ENCODE results near the gene LMBRD2. TPM values are rescaled to one million over a fixed set of nuclear protein-coding genes. Genes with fewer than 3 reads are reported as not detected.

LMBRD2 gene
- total and polyA plus RNA-seq, 2 of the 8 experiments (the other 6 are each of a cell fraction or from before 2014, with no cell fraction given): 1.1 to 4.1 TPM

DNA sequence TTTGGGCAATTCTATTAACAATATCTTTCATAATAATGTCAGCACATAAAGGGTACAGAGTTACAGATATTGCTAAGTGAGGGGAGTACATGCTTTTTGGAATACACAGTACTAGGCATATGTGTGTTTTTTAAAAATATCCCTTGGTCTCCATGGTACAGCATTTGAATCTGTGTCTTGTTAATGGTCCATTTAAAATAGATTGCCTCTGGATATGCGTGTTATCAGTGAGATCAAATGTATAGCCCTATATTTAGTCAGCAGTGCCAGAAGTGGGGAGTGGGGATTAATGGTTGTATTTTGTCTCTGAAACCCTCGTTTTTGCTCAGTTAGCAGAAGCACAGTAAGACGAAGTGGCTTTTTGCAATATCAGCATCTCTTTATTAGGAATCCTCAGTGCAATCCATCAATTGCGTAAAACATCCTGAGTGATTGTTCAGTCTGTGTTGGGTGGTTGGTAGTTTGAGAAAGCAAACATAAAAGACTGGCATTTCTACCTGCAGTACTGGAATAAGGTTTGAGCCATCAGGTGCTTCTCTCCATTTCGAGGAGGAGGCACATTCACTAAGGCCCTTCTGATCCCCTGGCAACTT lies 19.2 kb upstream of the LMBRD2 start (continued):
- TF ChIP-seq, protein P1, sequence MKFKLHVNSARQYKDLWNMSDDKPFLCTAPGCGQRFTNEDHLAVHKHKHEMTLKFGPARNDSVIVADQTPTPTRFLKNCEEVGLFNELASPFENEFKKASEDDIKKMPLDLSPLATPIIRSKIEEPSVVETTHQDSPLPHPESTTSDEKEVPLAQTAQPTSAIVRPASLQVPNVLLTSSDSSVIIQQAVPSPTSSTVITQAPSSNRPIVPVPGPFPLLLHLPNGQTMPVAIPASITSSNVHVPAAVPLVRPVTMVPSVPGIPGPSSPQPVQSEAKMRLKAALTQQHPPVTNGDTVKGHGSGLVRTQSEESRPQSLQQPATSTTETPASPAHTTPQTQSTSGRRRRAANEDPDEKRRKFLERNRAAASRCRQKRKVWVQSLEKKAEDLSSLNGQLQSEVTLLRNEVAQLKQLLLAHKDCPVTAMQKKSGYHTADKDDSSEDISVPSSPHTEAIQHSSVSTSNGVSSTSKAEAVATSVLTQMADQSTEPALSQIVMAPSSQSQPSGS (IDR thresholded peaks at IDR 0.05; ENCODE audit: low read length): no peak
- TF ChIP-seq ZNF274 (IDR thresholded peaks at IDR 0.05; ENCODE audit: borderline replicate concordance, extremely low read depth, low read length) (no peak), KDM4A (IDR thresholded peaks at IDR 0.05; ENCODE audit: low read depth, low read length, severe bottlenecking) (no peak), SIRT6 (IDR thresholded peaks at IDR 0.05; ENCODE audit: low read length) (no peak), KDM1A (IDR thresholded peaks at IDR 0.05; ENCODE audit: borderline replicate concordance, low read length) (no peak), JUN (IDR thresholded peaks at IDR 0.05; ENCODE audit: low read depth, low read length) (no peak), CHD1 (IDR thresholded peaks at IDR 0.05; ENCODE audit: low read depth, low read length) (no peak), BACH1 (IDR thresholded peaks at IDR 0.05; ENCODE audit: low read length) (no peak), HDAC6 (IDR thresholded peaks at IDR 0.05; ENCODE audit: low read depth, low read length) (no peak)
- TF ChIP-seq, protein P2, sequence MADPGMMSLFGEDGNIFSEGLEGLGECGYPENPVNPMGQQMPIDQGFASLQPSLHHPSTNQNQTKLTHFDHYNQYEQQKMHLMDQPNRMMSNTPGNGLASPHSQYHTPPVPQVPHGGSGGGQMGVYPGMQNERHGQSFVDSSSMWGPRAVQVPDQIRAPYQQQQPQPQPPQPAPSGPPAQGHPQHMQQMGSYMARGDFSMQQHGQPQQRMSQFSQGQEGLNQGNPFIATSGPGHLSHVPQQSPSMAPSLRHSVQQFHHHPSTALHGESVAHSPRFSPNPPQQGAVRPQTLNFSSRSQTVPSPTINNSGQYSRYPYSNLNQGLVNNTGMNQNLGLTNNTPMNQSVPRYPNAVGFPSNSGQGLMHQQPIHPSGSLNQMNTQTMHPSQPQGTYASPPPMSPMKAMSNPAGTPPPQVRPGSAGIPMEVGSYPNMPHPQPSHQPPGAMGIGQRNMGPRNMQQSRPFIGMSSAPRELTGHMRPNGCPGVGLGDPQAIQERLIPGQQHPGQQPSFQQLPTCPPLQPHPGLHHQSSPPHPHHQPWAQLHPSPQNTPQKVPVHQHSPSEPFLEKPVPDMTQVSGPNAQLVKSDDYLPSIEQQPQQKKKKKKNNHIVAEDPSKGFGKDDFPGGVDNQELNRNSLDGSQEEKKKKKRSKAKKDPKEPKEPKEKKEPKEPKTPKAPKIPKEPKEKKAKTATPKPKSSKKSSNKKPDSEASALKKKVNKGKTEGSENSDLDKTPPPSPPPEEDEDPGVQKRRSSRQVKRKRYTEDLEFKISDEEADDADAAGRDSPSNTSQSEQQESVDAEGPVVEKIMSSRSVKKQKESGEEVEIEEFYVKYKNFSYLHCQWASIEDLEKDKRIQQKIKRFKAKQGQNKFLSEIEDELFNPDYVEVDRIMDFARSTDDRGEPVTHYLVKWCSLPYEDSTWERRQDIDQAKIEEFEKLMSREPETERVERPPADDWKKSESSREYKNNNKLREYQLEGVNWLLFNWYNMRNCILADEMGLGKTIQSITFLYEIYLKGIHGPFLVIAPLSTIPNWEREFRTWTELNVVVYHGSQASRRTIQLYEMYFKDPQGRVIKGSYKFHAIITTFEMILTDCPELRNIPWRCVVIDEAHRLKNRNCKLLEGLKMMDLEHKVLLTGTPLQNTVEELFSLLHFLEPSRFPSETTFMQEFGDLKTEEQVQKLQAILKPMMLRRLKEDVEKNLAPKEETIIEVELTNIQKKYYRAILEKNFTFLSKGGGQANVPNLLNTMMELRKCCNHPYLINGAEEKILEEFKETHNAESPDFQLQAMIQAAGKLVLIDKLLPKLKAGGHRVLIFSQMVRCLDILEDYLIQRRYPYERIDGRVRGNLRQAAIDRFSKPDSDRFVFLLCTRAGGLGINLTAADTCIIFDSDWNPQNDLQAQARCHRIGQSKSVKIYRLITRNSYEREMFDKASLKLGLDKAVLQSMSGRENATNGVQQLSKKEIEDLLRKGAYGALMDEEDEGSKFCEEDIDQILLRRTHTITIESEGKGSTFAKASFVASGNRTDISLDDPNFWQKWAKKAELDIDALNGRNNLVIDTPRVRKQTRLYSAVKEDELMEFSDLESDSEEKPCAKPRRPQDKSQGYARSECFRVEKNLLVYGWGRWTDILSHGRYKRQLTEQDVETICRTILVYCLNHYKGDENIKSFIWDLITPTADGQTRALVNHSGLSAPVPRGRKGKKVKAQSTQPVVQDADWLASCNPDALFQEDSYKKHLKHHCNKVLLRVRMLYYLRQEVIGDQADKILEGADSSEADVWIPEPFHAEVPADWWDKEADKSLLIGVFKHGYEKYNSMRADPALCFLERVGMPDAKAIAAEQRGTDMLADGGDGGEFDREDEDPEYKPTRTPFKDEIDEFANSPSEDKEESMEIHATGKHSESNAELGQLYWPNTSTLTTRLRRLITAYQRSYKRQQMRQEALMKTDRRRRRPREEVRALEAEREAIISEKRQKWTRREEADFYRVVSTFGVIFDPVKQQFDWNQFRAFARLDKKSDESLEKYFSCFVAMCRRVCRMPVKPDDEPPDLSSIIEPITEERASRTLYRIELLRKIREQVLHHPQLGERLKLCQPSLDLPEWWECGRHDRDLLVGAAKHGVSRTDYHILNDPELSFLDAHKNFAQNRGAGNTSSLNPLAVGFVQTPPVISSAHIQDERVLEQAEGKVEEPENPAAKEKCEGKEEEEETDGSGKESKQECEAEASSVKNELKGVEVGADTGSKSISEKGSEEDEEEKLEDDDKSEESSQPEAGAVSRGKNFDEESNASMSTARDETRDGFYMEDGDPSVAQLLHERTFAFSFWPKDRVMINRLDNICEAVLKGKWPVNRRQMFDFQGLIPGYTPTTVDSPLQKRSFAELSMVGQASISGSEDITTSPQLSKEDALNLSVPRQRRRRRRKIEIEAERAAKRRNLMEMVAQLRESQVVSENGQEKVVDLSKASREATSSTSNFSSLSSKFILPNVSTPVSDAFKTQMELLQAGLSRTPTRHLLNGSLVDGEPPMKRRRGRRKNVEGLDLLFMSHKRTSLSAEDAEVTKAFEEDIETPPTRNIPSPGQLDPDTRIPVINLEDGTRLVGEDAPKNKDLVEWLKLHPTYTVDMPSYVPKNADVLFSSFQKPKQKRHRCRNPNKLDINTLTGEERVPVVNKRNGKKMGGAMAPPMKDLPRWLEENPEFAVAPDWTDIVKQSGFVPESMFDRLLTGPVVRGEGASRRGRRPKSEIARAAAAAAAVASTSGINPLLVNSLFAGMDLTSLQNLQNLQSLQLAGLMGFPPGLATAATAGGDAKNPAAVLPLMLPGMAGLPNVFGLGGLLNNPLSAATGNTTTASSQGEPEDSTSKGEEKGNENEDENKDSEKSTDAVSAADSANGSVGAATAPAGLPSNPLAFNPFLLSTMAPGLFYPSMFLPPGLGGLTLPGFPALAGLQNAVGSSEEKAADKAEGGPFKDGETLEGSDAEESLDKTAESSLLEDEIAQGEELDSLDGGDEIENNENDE (IDR thresholded peaks at IDR 0.05; ENCODE audit: insufficient replicate concordance, low read length): no peak

All from H1 (cell line).